Limb (tissue), 2 donors: ENCODE measurements around the gene RAB11FIP4.

Experiments
- DNase-seq, 2 donors: peaks; one replicate each; pipeline ENCODE4 v3.0.0-alpha.2; 2016; ENCODE audit errors: extremely low spot score in 2 of 2

RAB11FIP4 gene

GRCh38 chr17:31497431-31497830, 106.0 kb downstream of the RAB11FIP4 start:
- no peak for DNase-seq

- DNase-seq = no peak
Observed at GRCh38 chr17:31497994-31498826, 106.7 kb downstream of the RAB11FIP4 start.

- no peak for DNase-seq
Observed at GRCh38 chr17:31499771-31500554, 108.5 kb downstream of the RAB11FIP4 start.

- no peak for DNase-seq
Observed at GRCh38 chr17:31506517-31506916, 115.0 kb downstream of the RAB11FIP4 start.

- DNase-seq = no peak
Observed at GRCh38 chr17:31508288-31509094, 117.0 kb downstream of the RAB11FIP4 start.

- DNase-seq = no peak
Observed at GRCh38 chr17:31509095-31509804, 117.8 kb downstream of the RAB11FIP4 start.

GRCh38 chr17:31509805-31510177, 118.3 kb downstream of the RAB11FIP4 start:
- DNase-seq = no peak

- DNase-seq = no peak
Observed at GRCh38 chr17:31510308-31511194, 119.1 kb downstream of the RAB11FIP4 start.

- DNase-seq = no peak
Observed at GRCh38 chr17:31511195-31511578, 119.7 kb downstream of the RAB11FIP4 start.

- DNase-seq = no peak
Observed at GRCh38 chr17:31511580-31511979, 120.1 kb downstream of the RAB11FIP4 start.

- no peak for DNase-seq
Observed at GRCh38 chr17:31512104-31512740, 120.7 kb downstream of the RAB11FIP4 start.

GRCh38 chr17:31512796-31513195, 121.3 kb downstream of the RAB11FIP4 start:
- DNase-seq = no peak

GRCh38 chr17:31513731-31514427, 122.4 kb downstream of the RAB11FIP4 start:
- no peak for DNase-seq

- no peak for DNase-seq
Observed at GRCh38 chr17:31515267-31515666, 123.8 kb downstream of the RAB11FIP4 start.

- no peak for DNase-seq
Observed at GRCh38 chr17:31517524-31517923, 126.0 kb downstream of the RAB11FIP4 start.

GRCh38 chr17:31518478-31518877, 127.0 kb downstream of the RAB11FIP4 start:
- no peak for DNase-seq

- no peak for DNase-seq
Observed at GRCh38 chr17:31521632-31522283, 130.3 kb downstream of the RAB11FIP4 start.

- no peak for DNase-seq
Observed at GRCh38 chr17:31522284-31522931, 130.9 kb downstream of the RAB11FIP4 start.
